Fibroblast of villous mesenchyme (primary cell): ENCODE results near the gene ATAD3B. TPM values are rescaled to one million over a fixed set of nuclear protein-coding genes. Genes with fewer than 3 reads are reported as not detected.

Source experiments
- DNase-seq: peaks from one replicate; pipeline ENCODE4 v3.0.0-alpha.2; 2010; ENCODE audit warnings: low read depth
- H3K4me3 ChIP-seq: 2 replicates; pipeline ENCODE4 v1.5.1; 2011; ENCODE audit warnings: low read depth, mild to moderate bottlenecking, low read length
- CTCF ChIP-seq: IDR thresholded peaks from 2 replicates; pipeline ENCODE4 v1.5.1; 2012; ENCODE audit warnings: low read depth, mild to moderate bottlenecking, low read length; ENCODE audit not compliant: insufficient read depth
- total RNA-seq: library from RNA; depleted of rRNA; stranded (reverse); fragments of >200 nt; gene quantifications from 2 replicates; pipeline ENCODE4 v1.2.3, GENCODE V29; 2012

Gene ATAD3B
- total RNA-seq, 1 donor = 17.3 TPM

GRCh38 chr1:1534401-1535154, 63.0 kb downstream of the ATAD3B start:
- no peak for TF ChIP-seq CTCF
- no peak for DNase-seq
- H3K4me3 ChIP-seq = no peak overlapping the region

- no peak overlapping the region for H3K4me3 ChIP-seq
- DNase-seq = no peak
- TF ChIP-seq CTCF = no peak
These were observed 63.8 kb downstream of the ATAD3B start for GRCh38 chr1:1535201-1536018.

GRCh38 chr1:1536019-1536937, 64.7 kb downstream of the ATAD3B start:
- no peak for DNase-seq
- no peak for TF ChIP-seq CTCF
- H3K4me3 ChIP-seq = no peak overlapping the region

- TF ChIP-seq CTCF = no peak
- no peak for DNase-seq
- H3K4me3 ChIP-seq = no peak overlapping the region
These were observed 65.5 kb downstream of the ATAD3B start for GRCh38 chr1:1536938-1537546.

- TF ChIP-seq CTCF = no peak
- no peak for DNase-seq
- no peak overlapping the region for H3K4me3 ChIP-seq
These were observed 66.2 kb downstream of the ATAD3B start for GRCh38 chr1:1537626-1538250.

GRCh38 chr1:1538334-1538733, 66.8 kb downstream of the ATAD3B start:
- H3K4me3 ChIP-seq = no peak overlapping the region
- no peak for TF ChIP-seq CTCF
- no peak for DNase-seq
